DMS153 treated with DMSO at 0.1 percent for 48 hours (cell line): ENCODE measurements around the gene SZT2.

Source experiments
- DNase-seq: peaks from one replicate; lab custom pipeline; 2025; ENCODE audit not compliant: unreplicated experiment; lab: John Stamatoyannopoulos, UW

Gene SZT2

DNA sequence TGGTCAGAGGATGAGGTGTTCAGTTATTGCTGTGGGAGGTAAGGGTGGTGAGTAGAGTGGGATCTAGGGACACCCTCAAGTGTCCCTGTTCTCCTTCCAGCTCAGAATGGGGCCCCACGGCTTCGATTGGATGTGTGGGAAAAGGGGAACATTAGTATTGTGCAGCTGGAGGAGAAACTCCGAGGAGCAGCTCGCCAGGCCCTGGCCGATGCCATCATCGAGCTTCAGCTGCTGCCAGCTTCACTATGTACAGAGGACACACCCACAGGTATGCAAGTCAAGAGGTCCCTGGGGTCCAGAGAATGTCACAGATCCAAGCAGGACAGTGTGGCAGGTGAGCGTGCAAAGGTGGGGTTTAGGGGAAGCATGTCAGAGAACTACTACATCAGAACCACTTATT, 50.1 kb downstream of the SZT2 start:
- DNase-seq = peak; percentile 99

DNA sequence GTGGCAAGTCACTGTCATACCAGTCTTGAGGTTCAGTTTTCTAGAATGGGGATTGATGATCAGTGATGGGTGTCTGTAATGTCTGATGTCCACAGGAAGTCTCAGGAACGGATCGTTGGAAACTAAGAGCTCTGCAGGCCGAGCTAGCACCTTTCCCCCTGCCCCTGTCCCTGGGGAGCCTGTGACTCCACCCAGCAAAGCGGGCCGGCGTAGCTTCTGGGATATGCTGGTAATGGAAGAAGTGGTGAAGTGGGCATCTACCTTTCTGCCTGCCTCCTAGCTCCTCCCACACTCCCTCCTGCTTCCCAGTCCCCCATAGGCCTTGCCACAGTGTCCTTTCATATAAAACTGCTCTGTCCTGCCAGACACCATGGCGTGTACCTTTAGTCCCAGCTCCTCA, 50.7 kb downstream of the SZT2 start:
- DNase-seq = peak; percentile 93

DNA sequence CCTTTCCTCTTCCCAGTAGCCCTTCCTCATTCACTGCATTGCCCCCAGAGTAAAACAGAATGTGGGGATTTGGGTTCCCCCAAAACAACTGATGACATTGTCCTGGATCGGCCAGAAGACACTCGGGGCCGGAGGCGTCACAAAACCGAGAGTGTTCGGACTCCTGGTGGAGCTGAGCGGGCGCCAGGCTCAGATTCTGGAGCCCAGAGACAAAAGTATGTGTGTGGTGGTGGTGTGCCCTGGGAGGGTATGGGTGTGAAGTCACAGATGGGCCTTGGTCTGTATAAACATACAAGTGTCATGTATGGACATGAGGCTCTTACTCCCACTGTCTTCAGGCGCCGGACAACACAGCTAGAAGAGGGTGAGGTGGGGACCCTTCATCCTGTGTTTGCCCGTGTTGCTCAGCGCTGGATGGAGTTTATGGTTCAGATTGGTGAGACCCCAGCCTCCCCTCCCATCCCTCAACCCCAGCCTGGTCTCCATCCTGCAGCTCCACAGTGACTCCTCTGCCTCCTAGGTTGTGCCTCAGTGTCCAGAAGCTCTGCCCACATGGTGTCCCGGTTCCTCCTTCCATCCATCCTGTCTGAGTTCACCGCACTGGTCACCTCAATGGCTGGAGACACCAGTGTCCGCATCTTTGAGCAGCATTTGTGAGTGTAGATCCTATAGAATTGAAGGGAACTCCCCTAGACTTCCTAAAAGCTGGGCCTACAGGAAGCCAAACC, 51.6 kb downstream of the SZT2 start:
- DNase-seq = no peak

DNA sequence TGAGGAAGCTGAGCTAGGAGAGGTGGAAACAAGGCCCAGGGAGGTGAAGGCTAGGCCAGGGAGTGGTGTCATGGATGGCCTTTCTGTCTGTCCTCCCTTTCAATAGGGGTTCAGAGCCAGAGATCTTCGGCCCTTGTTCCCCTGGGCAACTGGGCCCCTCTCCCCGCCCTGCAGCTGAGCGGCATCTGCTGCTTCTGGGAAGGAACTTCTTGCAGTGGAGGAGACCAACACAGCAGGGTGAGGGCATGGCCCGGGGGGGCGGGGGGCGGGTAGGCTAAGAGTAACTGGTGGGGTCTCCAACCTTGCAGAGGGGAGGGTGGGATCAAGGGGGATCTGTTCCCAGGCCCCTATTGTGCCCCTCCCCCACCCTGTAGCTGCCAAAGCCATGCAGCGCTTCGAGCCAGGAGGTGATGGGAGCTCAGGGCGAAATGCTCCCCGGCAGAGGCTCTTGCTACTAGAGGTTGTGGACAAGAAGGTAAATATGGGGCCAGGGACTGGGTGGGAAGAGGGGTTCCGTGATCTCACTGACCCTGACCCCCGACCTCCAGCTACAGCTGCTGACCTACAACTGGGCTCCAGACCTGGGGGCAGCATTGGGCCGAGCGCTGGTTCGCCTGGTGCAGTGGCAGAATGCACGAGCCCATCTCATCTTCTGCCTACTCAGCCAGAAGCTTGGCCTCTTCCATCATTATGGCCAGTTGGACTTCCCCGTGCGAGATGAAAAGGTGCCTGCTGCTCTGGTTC, 52.4 kb downstream of the SZT2 start:
- no peak for DNase-seq

DNA sequence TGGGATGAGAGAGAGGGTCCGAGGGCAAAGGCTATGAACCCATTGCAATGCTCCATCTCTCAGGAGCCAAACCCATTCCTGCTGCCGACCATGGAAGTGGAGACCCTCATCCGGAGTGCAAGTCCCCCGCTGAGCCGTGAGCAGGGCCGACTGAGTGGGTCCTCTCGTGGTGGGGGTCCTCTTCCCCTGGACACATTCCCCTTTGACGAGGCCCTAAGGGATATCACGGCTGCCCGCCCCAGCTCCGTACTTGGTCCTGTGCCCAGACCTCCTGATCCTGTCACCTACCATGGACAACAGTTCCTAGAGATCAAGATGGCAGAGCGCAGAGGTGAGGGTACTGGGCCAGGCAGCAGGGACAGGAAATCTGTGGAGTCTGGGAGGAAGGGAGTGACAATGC, 53.1 kb downstream of the SZT2 start:
- no peak for DNase-seq

DNA sequence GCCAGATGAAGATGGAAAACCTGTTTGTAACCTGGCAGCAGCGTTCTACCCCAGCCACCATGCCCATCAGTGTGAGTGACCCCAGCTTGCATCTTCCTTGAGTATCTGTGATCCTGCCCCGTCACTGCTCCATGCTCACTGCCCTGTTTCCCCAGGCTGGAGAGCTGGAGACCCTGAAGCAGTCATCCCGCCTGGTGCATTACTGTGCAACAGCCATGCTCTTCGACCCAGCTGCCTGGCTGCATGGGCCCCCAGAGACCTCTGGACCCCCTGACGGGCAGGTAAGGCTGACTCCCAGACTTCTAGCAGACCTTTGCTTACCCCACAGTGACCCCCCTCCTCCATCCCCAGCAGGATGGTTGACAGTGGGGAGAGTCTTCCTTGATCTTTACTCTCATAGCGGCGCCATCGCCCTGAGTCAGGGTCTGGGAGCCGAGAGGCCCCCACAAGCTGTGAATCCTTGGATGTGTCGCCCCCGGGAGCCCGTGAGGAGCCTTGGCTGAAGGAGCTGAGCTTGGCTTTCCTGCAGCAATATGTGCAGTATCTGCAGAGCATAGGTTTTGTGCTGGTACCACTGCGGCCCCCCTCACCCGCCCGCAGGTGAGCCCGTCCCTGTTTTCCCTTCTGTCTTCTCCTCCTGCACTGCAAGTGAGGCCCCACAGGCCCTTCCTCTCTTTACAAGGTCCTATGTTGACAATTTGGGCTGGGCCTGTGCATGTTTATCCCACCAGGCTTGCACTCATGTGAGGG, 53.7 kb downstream of the SZT2 start:
- no peak for DNase-seq

DNA sequence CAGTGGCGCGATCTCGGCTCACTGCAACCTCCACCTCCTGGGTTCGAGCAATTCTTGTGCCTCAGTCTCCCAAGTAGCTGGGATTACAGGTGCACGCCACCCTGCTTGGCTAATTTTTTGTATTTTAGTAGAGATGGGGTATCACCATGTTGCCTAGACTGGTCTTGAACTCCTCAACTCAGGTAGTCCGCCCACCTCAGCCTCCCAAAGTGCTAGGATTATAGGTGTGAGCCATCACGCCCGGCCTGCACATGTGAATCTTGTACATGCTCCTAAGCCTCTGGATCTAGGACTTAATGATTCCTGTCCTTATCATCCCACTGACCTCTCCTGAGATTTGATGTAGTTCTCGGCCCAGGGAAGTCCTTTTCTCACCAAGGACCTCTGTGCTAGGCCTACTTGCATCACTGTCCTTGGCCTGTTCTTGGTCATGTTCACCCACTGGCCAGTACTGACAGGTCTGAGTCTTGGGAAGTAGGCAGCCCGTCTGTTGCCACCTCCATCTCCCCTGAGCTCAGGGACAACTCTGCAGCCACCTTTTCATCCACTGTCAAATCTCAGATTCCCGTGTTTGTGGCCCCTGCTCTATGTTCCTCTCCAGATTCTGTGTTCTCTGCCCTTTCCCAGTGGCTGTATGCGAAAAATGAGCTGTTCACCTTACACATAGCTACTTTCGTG, 54.6 kb downstream of the SZT2 start:
- no peak for DNase-seq

DNA sequence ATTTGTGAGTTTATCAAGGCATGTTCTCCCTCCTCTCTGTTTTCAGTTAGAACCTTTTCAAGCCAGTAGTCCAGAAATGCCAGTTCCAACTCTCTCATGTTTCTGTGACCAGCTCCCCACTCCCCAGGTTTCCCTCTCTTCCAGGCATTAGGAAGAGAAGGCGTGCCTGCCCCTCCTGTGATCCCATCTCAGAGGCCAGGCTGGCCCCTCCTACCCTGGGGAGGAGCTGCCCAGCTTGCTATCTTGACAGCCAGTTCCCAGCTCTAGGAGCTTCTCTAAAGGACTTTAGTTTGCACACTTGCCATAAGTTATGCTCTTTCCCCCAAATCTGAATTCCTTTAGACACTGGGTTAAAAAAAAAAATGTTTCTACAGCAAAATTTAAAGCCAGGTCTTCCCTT, 55.1 kb downstream of the SZT2 start:
- no peak for DNase-seq

DNA sequence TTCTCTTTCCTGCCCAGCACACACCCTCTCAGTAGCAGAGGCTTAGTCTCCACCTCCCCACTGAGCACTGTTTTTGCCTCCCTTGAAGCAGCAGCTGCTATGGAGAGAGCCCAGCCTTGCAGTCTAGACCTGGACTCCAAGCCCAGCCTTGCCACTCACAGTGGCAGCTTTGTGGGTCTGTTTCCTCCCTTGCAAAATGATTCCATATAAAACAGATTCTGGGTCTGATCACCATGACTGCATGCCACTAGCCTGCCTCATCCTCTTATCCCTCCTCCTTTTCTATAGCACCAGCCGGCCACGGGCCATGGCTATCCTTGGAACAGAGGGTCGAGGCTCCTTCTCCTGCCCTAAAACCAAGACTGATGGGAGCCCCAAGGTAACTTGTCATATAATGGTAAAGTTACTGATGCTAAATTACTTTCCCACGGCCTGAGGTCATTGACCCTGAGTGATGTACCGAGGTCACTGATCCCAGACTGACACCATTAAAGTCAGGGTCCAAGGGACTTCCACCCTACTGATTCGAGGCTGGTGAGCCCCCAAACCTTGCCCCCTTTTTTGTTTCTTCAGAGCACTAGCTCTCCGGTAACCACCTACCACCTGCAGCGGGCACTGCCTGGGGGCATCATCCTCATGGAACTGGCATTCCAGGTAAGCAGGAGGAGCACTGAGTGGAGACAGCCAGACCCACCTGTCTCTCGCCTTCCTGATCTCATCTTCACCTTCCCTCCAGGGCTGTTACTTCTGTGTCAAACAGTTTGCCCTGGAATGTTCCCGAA, 56.1 kb downstream of the SZT2 start:
- no peak for DNase-seq

DNA sequence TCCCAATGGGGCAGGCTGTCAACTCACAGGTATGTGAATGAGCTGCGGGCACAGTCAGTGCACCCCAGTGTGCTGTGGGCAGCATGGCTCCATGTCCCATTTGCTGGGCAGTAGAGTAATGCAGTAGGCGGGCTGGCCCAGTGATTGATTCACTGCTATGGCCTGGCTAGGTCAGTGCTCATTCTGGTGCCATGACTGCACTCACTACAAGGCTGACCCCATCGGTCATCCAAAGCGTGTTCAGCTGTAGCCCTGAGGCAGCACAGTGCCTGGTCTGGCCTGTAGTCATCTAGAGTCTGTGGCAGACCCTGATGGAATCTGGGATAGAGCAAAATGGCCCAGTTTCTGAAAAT, 56.7 kb downstream of the SZT2 start:
- no peak for DNase-seq

DNA sequence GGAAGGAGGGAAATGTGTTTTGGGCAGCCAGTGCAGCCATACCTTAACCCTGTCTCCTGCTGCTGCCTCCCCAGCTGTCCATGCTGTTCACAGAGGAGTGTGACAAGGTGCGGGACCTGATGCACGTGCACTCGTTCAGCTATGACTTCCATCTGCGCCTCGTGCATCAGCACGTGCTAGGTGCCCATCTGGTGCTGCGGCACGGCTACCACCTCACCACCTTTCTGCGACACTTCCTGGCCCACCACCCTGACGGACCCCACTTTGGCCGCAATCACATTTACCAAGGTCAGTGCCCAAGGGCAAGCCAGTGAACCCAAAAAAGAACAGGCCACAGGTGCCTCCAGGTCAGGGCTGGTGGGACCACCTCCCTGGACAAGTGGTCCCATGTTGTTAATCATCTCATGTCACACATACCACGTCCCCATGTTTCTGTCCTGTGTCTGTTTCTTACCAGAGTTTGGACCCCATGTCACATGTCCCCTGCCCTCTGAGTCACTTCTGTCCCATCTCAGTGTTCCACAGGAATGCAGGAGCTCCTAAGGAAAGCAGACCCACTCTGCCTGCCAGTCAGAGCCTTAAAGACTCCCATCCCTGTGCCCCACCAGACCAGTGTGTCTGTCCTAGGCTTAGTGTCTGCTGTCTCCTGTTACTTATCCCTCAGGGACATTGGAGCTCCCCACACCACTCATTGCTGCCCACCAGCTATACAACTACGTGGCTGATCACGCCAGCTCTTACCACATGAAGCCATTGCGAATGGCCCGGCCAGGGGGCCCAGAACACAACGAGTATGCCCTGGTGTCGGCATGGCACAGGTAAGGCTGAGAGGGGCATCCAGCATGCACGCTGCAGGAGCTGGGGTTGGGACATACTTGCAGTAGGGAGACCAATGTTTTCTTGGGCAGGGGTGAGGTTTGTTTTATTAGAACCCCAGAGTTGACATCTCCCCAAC, 57.5 kb downstream of the SZT2 start:
- DNase-seq = no peak

DNA sequence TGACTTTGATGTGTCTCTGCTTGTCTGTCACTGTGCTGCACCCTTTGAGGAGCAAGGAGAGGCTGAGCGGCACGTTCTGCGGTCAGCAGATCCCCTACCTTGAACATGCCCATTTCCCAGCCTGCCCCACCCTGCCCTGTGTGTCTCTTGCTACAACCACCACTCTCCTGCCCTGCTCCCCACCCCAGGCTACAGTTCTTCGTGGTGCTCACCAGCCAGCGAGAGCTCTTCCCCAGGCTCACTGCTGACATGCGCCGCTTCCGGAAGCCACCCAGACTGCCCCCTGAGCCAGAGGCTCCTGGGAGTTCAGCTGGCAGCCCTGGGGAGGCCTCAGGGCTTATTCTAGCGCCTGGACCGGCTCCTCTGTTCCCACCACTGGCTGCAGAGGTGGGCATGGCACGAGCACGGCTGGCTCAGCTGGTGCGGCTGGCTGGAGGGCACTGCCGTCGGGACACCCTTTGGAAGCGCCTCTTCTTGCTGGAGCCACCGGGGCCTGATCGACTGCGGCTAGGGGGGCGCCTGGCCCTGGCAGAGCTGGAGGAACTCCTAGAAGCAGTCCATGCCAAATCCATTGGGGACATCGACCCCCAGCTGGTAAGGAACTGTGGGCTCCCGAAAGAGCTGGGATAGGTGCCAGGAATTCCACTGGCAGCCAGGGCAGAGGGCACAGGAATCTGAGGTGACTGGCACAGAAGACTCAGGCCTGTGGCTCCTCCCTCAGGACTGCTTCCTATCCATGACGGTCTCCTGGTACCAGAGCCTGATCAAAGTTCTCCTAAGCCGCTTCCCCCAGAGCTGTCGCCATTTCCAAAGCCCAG, 58.4 kb downstream of the SZT2 start:
- DNase-seq = no peak

DNA sequence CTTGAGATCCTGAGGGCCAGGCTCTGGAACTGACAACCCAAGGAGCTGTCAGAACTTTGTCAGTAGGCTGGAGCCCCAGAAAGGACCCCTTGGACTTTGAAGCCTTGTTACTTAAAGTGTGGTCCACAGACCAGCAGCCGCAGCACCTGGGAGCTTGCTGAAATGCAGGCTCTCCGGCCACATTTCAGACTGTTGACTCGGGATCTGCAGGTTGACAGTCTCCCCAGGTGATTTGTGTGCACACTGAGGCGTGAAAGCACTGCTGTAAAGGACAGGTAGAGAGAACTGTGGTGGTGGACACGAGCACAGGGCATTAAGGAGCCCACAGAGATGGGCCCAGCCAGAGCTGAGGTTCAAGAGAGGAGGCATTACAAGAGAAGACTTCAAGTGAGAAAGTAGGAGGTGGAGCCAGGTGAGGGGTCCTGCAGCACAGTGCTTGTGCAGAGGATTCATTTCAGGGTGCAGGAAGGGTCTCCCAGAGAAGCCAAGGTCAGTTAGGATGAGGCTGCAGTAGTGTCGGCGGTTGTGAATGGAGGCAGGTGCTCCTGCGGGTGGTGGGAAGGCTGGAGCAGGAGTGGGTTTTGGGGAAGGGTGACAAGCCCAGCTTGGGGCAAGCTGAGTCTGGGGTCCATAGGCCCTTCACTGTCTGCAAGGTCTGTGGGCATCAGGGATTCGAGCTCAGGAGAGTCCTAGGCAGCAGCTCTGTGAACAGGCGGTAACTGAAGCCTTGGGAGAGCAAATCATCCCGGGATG, 59.4 kb downstream of the SZT2 start:
- DNase-seq = no peak

DNA sequence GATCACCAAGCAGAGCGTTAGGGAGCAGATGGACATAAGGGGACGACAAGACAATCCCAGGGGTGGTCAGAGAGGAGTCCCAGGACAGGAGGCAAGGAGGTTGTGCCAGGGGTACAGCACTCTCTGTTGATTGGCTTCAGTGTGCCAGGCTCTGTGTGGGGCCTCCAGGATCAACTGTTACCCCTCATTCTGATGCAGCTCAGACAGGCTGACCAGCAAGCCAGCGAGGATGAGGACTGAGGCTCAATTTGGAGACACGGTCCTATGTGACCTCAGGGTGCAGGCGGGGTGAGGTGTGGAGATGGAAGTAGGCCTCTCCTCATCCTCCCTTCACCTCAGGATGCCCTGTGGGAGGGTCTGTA, 60.0 kb downstream of the SZT2 start:
- DNase-seq = no peak

DNA sequence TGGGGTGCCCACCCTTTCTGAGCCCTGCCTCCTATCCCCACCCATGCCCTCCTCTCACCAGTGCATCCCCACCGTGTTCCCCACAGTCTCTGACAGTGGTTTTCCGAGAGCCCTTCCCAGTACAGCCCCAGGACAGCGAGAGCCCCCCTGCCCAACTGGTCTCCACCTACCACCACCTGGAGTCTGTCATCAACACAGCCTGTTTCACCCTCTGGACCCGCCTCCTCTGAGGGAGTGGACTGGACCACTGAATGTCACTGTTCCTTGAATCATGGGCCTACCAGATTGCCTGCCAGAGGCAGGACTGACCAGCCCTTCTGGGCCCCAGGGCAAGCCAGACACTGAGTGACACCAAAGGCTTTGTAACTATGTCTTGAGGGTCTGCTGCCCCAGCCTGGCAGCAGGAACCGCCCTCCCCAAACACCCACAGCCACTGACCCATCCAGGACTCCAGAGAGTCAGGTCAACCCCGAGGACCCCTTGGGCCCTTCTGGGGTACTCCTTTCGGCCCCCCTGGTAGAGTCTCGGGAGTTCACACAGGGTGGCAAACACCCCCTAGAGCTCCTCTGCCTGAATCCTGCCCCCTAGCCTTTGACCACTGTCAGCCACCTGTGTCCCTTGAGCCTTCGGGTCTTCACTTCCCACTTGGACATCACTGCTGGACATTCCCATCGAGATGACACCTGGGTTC, 60.7 kb downstream of the SZT2 start:
- DNase-seq = no peak

DNA sequence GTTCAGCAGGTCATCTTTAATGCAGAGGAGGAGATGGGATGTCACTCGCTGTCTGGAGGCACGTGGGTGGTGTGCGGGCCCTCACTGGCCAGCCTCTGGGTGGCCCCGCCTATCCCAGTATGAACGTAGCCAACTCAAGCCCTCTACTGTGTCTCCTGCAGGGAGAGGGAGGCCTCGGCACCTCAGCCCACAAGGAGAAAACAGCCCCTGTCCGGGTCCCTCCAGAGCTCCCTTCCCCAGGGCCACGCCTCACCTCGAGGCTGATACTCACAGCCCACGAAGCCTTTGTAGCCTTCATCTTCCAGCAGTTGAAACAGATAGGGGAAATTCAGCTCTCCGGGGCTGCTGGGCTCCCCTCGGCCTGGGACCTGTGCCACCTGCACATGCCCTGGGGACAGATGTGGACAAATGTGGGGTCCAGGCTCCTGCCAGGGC, 61.5 kb downstream of the SZT2 start:
- DNase-seq = no peak

DNA sequence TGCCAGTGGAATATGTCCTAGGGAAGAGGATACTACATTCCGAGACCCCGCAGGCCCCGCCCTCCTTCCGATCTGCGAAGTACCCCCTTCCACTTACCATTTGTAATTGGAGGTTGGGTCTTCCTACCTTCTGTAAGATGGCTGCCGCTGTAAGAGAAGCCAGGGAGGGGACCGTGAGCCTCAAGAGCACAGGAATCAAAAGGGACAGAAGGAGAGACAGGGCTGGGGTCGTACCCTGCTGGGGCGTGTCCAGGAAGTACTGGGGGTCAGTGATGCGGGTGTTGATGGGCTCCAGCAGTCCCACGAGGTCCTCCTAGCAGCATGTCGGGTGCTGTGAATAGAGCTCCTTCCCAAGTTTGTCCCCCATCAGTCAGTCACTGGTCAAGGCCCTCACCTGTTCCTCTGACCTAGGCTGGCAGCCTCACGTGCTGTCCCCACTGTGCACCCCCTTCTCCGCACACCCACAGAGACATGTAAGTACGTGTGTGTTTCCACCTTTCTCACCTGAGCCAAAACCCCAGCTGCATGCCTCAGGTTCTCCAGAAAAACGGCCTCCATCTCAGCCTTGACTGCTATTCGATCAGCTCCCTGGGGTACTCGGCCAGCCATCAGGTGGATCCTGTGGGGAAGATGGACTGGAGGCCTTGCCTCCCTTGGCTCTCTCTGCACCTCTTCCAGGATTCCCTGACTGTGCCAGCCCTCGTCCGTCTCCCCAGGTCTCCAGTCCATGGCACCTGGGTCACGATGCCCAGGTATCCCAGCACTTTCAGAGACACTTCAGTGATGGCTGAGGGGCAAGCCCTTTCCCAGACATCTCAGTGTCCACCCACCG, 62.2 kb downstream of the SZT2 start:
- DNase-seq = no peak
